ENCODE data around the gene RHBDF2. TPM values are rescaled to one million over a fixed set of nuclear protein-coding genes. Genes with fewer than 3 reads are reported as not detected.

Gene RHBDF2
- total and polyA plus RNA-seq, 8 donors, result 7.5 to 61.7 (median 11.0) TPM

DNA sequence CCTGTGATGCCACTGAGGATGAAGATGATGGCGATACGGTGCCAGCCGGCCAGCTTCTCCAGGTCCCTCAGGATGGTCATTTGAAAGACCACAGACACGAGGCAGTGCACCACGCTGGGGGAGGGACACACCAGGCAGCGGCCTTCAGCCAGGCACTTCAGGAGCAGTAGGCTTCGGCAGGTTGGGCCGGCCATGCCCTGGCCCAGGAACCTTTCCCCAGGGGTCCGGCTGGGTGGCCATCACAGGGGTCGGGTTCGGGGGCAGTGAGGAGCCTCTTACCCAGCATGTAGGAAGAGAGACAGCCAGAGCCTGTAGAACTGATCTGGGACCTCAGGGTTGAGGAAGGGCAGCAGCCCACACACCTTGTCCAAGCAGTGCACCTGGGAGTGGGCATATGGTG is 28.5 kb downstream of the RHBDF2 start:
- no peak overlapping the region for H3K4me3 ChIP-seq
- H3K9me3 ChIP-seq, result no peaks in the 10 kb centered on the region
- TF ChIP-seq, protein P1, sequence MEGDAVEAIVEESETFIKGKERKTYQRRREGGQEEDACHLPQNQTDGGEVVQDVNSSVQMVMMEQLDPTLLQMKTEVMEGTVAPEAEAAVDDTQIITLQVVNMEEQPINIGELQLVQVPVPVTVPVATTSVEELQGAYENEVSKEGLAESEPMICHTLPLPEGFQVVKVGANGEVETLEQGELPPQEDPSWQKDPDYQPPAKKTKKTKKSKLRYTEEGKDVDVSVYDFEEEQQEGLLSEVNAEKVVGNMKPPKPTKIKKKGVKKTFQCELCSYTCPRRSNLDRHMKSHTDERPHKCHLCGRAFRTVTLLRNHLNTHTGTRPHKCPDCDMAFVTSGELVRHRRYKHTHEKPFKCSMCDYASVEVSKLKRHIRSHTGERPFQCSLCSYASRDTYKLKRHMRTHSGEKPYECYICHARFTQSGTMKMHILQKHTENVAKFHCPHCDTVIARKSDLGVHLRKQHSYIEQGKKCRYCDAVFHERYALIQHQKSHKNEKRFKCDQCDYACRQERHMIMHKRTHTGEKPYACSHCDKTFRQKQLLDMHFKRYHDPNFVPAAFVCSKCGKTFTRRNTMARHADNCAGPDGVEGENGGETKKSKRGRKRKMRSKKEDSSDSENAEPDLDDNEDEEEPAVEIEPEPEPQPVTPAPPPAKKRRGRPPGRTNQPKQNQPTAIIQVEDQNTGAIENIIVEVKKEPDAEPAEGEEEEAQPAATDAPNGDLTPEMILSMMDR (IDR thresholded peaks at IDR 0.05), result no peak
- no peak for ATAC-seq
- H3K27ac ChIP-seq, result no peak overlapping the region
- peaks cover 0 to 91% of the 10 kb centered on the region in 2 donors for H3K36me3 ChIP-seq
- DNase-seq, result peak in 1 of 4 donors; percentile 65
- intact Hi-C loops (cut with DNase I), result no loop called here
- H3K4me1 ChIP-seq, result no peaks in the 10 kb centered on the region
- no peaks in the 10 kb centered on the region for H3K27me3 ChIP-seq

DNA sequence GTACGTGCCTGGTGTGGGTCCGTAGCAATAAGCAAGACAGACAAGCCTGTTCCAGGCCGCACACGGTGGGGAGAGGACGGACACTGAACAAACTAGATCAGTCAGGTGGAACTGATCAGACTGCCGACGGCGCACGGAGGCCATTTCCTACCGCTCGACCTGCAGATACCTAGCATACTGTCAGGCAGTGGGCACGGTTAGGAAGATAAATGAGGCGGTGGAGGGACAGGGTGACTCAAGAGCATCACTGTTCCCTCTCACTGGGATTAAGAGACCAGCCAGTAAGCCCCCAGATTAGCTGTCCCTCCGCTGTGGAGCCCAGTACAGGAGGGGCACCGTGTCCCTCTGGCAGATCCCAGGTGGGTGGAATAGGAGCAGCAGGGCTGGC is 29.0 kb downstream of the RHBDF2 start:
- DNase-seq (no peak), ATAC-seq (no peak)
- intact Hi-C loops (cut with DNase I), result no loop called here
- H3K27ac ChIP-seq, result no peak overlapping the region
- H3K4me3 ChIP-seq, result no peak overlapping the region
- TF ChIP-seq, protein P1 (IDR thresholded peaks at IDR 0.05), result no peak
- no peaks in the 10 kb centered on the region for H3K27me3 ChIP-seq
- H3K9me3 ChIP-seq, result no peaks in the 10 kb centered on the region
- H3K36me3 ChIP-seq, result peaks cover 0 to 86% of the 10 kb centered on the region in 2 donors
- no peaks in the 10 kb centered on the region for H3K4me1 ChIP-seq

DNA sequence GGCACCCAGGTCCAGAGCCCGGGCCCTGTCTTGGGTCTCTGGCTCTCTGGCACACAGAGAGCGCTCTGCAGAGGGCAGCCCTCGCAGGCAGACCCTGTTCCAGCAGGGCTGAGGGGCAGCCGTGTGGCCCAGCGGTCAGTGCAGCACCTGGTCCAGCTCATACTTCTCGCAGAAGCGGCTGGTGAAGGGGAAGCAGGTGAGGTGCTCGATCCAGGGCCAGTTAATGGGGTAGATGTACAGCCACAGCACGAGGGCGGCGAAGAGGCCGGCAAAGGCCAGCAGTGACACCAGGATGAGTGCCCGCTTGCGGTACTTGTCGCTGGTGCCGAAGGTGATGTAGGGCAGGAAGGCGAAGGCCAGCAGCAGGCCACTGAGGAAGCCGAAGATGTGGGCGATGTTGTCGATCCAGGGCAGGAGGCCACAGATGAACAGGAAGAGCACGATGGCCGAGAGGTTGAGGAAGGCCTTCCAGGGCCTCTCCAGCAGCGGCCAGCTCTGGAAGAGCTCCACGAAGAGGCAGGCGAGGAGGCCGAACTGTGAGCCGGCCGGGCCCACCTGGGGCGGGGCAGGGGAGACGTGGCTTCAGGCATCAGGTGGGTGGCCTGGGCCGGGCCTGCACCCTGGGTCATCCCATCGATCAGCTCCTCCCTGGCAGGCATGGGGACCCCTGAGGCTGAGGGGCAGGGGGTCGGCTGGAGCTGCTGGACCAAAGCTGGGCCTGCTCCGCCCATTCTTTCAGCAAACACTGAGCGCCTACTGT is 29.5 kb downstream of the RHBDF2 start:
- intact Hi-C loops (cut with DNase I), result no loop called here
- H3K27me3 ChIP-seq, result no peaks in the 10 kb centered on the region
- H3K36me3 ChIP-seq, result peaks cover 0 to 80% of the 10 kb centered on the region in 2 donors
- DNase-seq, result peak in 1 of 4 donors; percentile 69
- no peak overlapping the region for H3K27ac ChIP-seq
- no peaks in the 10 kb centered on the region for H3K9me3 ChIP-seq
- no peak for ATAC-seq
- H3K4me1 ChIP-seq, result no peaks in the 10 kb centered on the region
- no peak overlapping the region for H3K4me3 ChIP-seq
- TF ChIP-seq, protein P1 (IDR thresholded peaks at IDR 0.05), result no peak

DNA sequence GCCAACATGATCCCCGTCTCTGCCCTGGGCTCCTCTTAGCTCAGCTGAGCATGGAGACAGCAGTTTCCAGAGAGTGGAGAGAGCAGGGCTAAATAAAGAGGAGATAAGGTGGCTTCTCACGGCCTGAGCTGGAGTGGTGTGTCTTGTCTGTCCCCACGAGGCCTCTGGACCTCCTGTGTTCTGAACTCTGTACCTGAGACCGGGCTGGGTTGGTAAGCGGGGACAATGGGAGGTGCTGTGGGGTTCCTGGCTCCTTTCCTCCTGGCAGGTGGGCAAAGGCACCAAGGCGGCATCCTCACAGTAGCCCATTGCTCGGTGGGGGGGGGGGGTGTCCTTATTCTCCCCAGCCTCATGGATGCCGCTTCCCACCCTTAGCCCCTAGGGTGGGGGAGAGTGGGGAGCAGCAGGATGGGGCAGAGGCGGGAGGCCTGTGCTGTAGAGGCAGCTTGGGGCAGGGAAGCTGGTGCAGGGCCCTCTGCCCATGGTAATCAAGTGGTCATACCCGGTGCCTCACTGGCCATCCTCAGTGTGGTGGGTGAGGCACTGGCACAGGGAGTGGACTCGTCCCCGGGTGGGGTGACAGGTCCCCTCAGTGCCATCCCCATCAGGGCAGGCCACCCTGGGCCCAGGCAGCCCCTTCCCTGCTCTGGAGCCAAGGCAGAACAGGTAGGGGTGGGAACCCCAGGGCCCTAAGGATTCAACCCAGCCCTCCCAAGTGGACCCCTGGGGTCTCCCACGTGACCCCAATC is 31.1 kb downstream of the RHBDF2 start:
- intact Hi-C loops (cut with DNase I), result loop anchor here in 1 of 2 donors (5.0 kb wide), 1 partner anchor 37 kb away; no protein-coding TSS in a partner anchor
- Histone ChIP-seq H3K4me1 (peaks cover 0 to 9% of the 10 kb centered on the region in 2 donors), H3K27me3 (no peaks in the 10 kb centered on the region), H3K4me3 (no peak overlapping the region), H3K36me3 (peaks cover 0 to 65% of the 10 kb centered on the region in 2 donors), H3K27ac (no peak overlapping the region), H3K9me3 (no peaks in the 10 kb centered on the region)
- peak in 1 of 4 donors; percentile 71 for DNase-seq
- no peak for ATAC-seq
- TF ChIP-seq, protein P1 (IDR thresholded peaks at IDR 0.05), result no peak
